Measurements from ENCODE around the gene ARHGAP6.

ARHGAP6 gene

GRCh38 chrX:11611965-11612364, 53.8 kb downstream of the ARHGAP6 start:
- no peak for TF ChIP-seq CTCF (IDR thresholded peaks at IDR 0.05)
- no peak for DNase-seq (ENCODE audit: low spot score)
- Histone ChIP-seq H3K27ac (no peak overlapping the region), H3K4me3 (no peak overlapping the region)

- no peak for DNase-seq (ENCODE audit: low spot score)
- Histone ChIP-seq H3K27ac (no peak overlapping the region), H3K4me3 (no peak overlapping the region)
- no peak for TF ChIP-seq CTCF (IDR thresholded peaks at IDR 0.05)
Observed at GRCh38 chrX:11611161-11611560, 54.6 kb downstream of the ARHGAP6 start.

- DNase-seq (ENCODE audit: low spot score): no peak
- Histone ChIP-seq H3K27ac (no peak overlapping the region), H3K4me3 (no peak overlapping the region)
- TF ChIP-seq CTCF (IDR thresholded peaks at IDR 0.05): no peak
Observed at GRCh38 chrX:11609109-11609508, 56.6 kb downstream of the ARHGAP6 start.

- no peak overlapping the region for H3K4me3 ChIP-seq
- no peak for DNase-seq (ENCODE audit: low spot score)
Observed at GRCh38 chrX:11606408-11606807, 59.3 kb downstream of the ARHGAP6 start.

GRCh38 chrX:11600578-11600977, 65.1 kb downstream of the ARHGAP6 start:
- no peak for TF ChIP-seq CTCF (IDR thresholded peaks at IDR 0.05)
- DNase-seq (ENCODE audit: low spot score): no peak
- no peak overlapping the region for H3K4me3 ChIP-seq
- no peak overlapping the region for H3K27ac ChIP-seq

More at GRCh38 chrX:11606408-11606807, 59.3 kb downstream of the ARHGAP6 start:
- TF ChIP-seq CTCF (IDR thresholded peaks at IDR 0.05): no peak
- no peak overlapping the region for H3K27ac ChIP-seq

GRCh38 chrX:11597479-11597878, 68.2 kb downstream of the ARHGAP6 start:
- Histone ChIP-seq H3K4me3 (no peak overlapping the region), H3K27ac (no peak overlapping the region)
- TF ChIP-seq CTCF (IDR thresholded peaks at IDR 0.05): no peak
- no peak for DNase-seq (ENCODE audit: low spot score)

GRCh38 chrX:11591723-11592346, 73.9 kb downstream of the ARHGAP6 start:
- Histone ChIP-seq H3K27ac (no peak overlapping the region), H3K4me3 (no peak overlapping the region)
- TF ChIP-seq CTCF (IDR thresholded peaks at IDR 0.05): no peak
- no peak for DNase-seq (ENCODE audit: low spot score)
